Sciatic nerve (tissue), 2 donors: ENCODE data around the gene AAMDC. TPM values are rescaled to one million over a fixed set of nuclear protein-coding genes. Genes with fewer than 3 reads are reported as not detected.
"Not testable (repeated sequence)": the region's sequence is repeated elsewhere in the genome, so short reads cannot be mapped to it uniquely, and the experiment has no call there.

Source experiments
- ATAC-seq: fragments of 200-7000 bp; cut with Tn5 transposase; one replicate; pipeline ENCODE4 v1.9.1; 2020; ENCODE audit warnings: mild to moderate bottlenecking, moderate library complexity
- DNase-seq: peaks from one replicate; pipeline ENCODE4 v3.0.0-alpha.2; 2020; ENCODE audit warnings: low spot score
- intact Hi-C: fragments of 100-400 bp; cut with DNase I; formaldehyde crosslinking; loops from one replicate; pipeline ENCODE4 v1.14.2; 2022
- total RNA-seq: library from RNA; stranded (reverse); fragmentation: NEBNext Ultra II Directional; extraction: Animal tissue kit (Norgen Biotek cat#: 25700); gene quantifications from one replicate; pipeline ENCODE4 v1.2.1, GENCODE V29; 2021
- donor health status: DM: no; HTN: no; CAD: no.
- donor health status: DM: no; HTN: no; CAD: no.

Gene AAMDC
- total RNA-seq, 1 donor from 2014 or later, result 28.4 TPM

- DNase-seq (peak; percentile 87), ATAC-seq (peak; percentile 60)
- intact Hi-C loops, result no loop called here
Measured at GRCh38 chr11:77819411-77819920, 1.5 kb upstream of the AAMDC start.

- intact Hi-C loops, result no loop called here
- ATAC-seq (peak; percentile 41), DNase-seq (peak; percentile 79)
Measured at GRCh38 chr11:77819921-77820564, 901 bp upstream of the AAMDC start.

GRCh38 chr11:77821349-77821851 is 456 bp downstream of the AAMDC start:
- DNase-seq (peak; percentile 64), ATAC-seq (peak; percentile 2)
- intact Hi-C loops, result no loop called here

GRCh38 chr11:77822126-77822525 is 1.2 kb downstream of the AAMDC start:
- ATAC-seq, DNase-seq, intact Hi-C loops: not testable (repeated sequence)

- DNase-seq, result no peak
- ATAC-seq, result no peak
- intact Hi-C loops, result no loop called here
Measured at GRCh38 chr11:77823775-77824174, 2.8 kb downstream of the AAMDC start.

- DNase-seq (no peak), ATAC-seq (no peak)
- intact Hi-C loops, result no loop called here
Measured at GRCh38 chr11:77828926-77829325, 8.0 kb downstream of the AAMDC start.

- intact Hi-C loops, result no loop called here
- DNase-seq, result no peak
- no peak for ATAC-seq
Measured at GRCh38 chr11:77833302-77833701, 12.4 kb downstream of the AAMDC start.

- intact Hi-C loops, result no loop called here
- no peak for DNase-seq
- ATAC-seq, result no peak
Measured at GRCh38 chr11:77842441-77843121, 21.6 kb downstream of the AAMDC start.

- ATAC-seq, DNase-seq, intact Hi-C loops: not testable (repeated sequence)
Measured at GRCh38 chr11:77843700-77844099, 22.8 kb downstream of the AAMDC start.

GRCh38 chr11:77851503-77851902 is 30.6 kb downstream of the AAMDC start:
- ATAC-seq, result no peak
- no peak for DNase-seq
- intact Hi-C loops, result no loop called here

GRCh38 chr11:77854838-77855237 is 33.9 kb downstream of the AAMDC start:
- ATAC-seq (no peak), DNase-seq (no peak)
- intact Hi-C loops, result no loop called here

- DNase-seq, ATAC-seq, intact Hi-C loops: not testable (repeated sequence)
Measured at GRCh38 chr11:77857906-77858457, 37.0 kb downstream of the AAMDC start.

GRCh38 chr11:77861444-77861843 is 40.5 kb downstream of the AAMDC start:
- ATAC-seq, DNase-seq: not testable (repeated sequence)

GRCh38 chr11:77865805-77866204 is 44.9 kb downstream of the AAMDC start:
- ATAC-seq (no peak), DNase-seq (no peak)

More at GRCh38 chr11:77861444-77861843, 40.5 kb downstream of the AAMDC start:
- intact Hi-C loops, result not testable (repeated sequence)

GRCh38 chr11:77866336-77866735 is 45.4 kb downstream of the AAMDC start:
- no peak for ATAC-seq
- intact Hi-C loops, result no loop called here
- no peak for DNase-seq

More at GRCh38 chr11:77865805-77866204, 44.9 kb downstream of the AAMDC start:
- intact Hi-C loops, result no loop called here

GRCh38 chr11:77868744-77869143 is 47.8 kb downstream of the AAMDC start:
- intact Hi-C loops, result no loop called here
- DNase-seq (no peak), ATAC-seq (no peak)

- no peak for DNase-seq
- intact Hi-C loops, result no loop called here
- ATAC-seq, result no peak
Measured at GRCh38 chr11:77871855-77872254, 50.9 kb downstream of the AAMDC start.

GRCh38 chr11:77873345-77873744 is 52.4 kb downstream of the AAMDC start:
- intact Hi-C loops, result no loop called here
- DNase-seq (no peak), ATAC-seq (no peak)

GRCh38 chr11:77874206-77874605 is 53.3 kb downstream of the AAMDC start:
- ATAC-seq (no peak), DNase-seq (no peak)
- intact Hi-C loops, result no loop called here

GRCh38 chr11:77876045-77876444 is 55.1 kb downstream of the AAMDC start:
- ATAC-seq (no peak), DNase-seq (no peak)
- intact Hi-C loops, result no loop called here
